Endothelial cell of umbilical vein (primary cell): Measurements from ENCODE around the gene STK24. TPM values are rescaled to one million over a fixed set of nuclear protein-coding genes. Genes with fewer than 3 reads are reported as not detected.

Source experiments
- BruUV-seq: library from RNA; stranded (reverse); fragments of 400-500 nt; replicated peaks from 2 replicates; lab custom pipeline; 2021; lab: Mats Ljungman, UMichigan
- CTCF ChIA-PET: fragments of 300-600, 350-600 bp; sonication (Branson Sonifier 250); formaldehyde crosslinking; loops from one replicate; lab custom pipeline; 2021; ENCODE audit warnings: antibody characterized with exemption, inconsistent platforms; lab: Charles Lee
- POLR2A ChIA-PET: fragments of 300-600, 350-600 bp; sonication (Branson Sonifier 250); formaldehyde crosslinking; loops from one replicate; lab custom pipeline; 2021; ENCODE audit warnings: antibody characterized with exemption, inconsistent platforms; lab: Charles Lee
- DNase-seq: peaks from one replicate; pipeline ENCODE4 v3.0.0-alpha.2; 2011; ENCODE audit warnings: low read depth, low spot score
- FAIRE-seq: peaks from 2 replicates; lab custom pipeline; 2011; peaks lifted over from hg19 to GRCh38; lab: Jason Lieb, UNC
- H2AFZ ChIP-seq: 2 replicates; pipeline ENCODE4 v1.6.0; 2012; ENCODE audit warnings: low read depth, low read length, control low read depth, inconsistent platforms
- H3K27ac ChIP-seq: 2 replicates; pipeline ENCODE4 v1.5.1; 2011; ENCODE audit warnings: low read depth, mild to moderate bottlenecking, control low read depth, low read length, moderate library complexity; ENCODE audit not compliant: insufficient read depth
- H3K27me3 ChIP-seq, 2 experiments: 2 replicates each; pipeline versions ENCODE4 v1.6.0 to v1.6.1; 2011; ENCODE audit warnings: low read length in 2 of 2, mixed read lengths in 1 of 2; ENCODE audit not compliant: control insufficient read depth in 2 of 2, insufficient read depth in 2 of 2
- H3K36me3 ChIP-seq, 2 experiments: 2 replicates in 1 of 2; 3 replicates in 1 of 2; pipeline ENCODE4 v1.5.1; 2011; ENCODE audit warnings: low read length in 2 of 2, mild to moderate bottlenecking in 1 of 2, moderate library complexity in 1 of 2; ENCODE audit not compliant: control insufficient read depth in 2 of 2, insufficient read depth in 2 of 2; ENCODE audit errors: extremely low read depth in 1 of 2
- H3K4me1 ChIP-seq: 3 replicates; pipeline ENCODE4 v1.5.1; 2011; ENCODE audit warnings: mild to moderate bottlenecking, low read length; ENCODE audit not compliant: control insufficient read depth, insufficient read depth; ENCODE audit errors: extremely low read depth
- H3K4me2 ChIP-seq: 2 replicates; pipeline ENCODE4 v1.6.1; 2011; ENCODE audit warnings: low read length, control low read depth, mixed read lengths; ENCODE audit not compliant: insufficient read depth
- H3K4me3 ChIP-seq, 3 experiments: fragments of 200-600 bp in 1 of 3; sonication (generic), shearing (Covaris generic) in 1 of 3; replicated peaks in 1 of 3; 2 replicates each; pipeline ENCODE4 v1.5.1; 2011 to 2016; ENCODE audit warnings: control low read depth in 3 of 3, low read length in 3 of 3, mild to moderate bottlenecking in 2 of 3, inconsistent platforms in 1 of 3, low read depth in 1 of 3, moderate library complexity in 1 of 3; ENCODE audit not compliant: insufficient read depth in 1 of 3
- H3K79me2 ChIP-seq: 2 replicates; pipeline ENCODE4 v1.6.0; 2012; ENCODE audit warnings: low read length, inconsistent platforms; ENCODE audit not compliant: control insufficient read depth, insufficient read depth
- H3K9ac ChIP-seq: replicated peaks from 2 replicates; pipeline ENCODE3; 2011; ENCODE audit warnings: low read length, control low read depth; ENCODE audit not compliant: insufficient read depth; ENCODE audit errors: extremely low read depth
- H3K9me1 ChIP-seq: replicated peaks from 3 replicates; pipeline ENCODE4 v1.6.0; 2011; ENCODE audit warnings: mild to moderate bottlenecking, low read length; ENCODE audit not compliant: control insufficient read depth, insufficient read depth; ENCODE audit errors: extremely low read depth
- H3K9me3 ChIP-seq: replicated peaks from 2 replicates; pipeline ENCODE4 v1.5.1; 2012; ENCODE audit warnings: low read length, inconsistent platforms; ENCODE audit not compliant: control insufficient read depth, insufficient read depth
- H4K20me1 ChIP-seq: replicated peaks from 2 replicates; pipeline ENCODE3; 2011; ENCODE audit warnings: mild to moderate bottlenecking, low read length; ENCODE audit not compliant: control insufficient read depth, insufficient read depth; ENCODE audit errors: extremely low read depth
- CTCF ChIP-seq, 2 donors: IDR thresholded peaks; 1 replicate in 1 of 2; 2 replicates in 1 of 2; pipeline ENCODE4 v1.5.1; 2011; ENCODE audit warnings: low read length in 2 of 2, mild to moderate bottlenecking in 2 of 2, moderate library complexity in 2 of 2, control low read depth in 1 of 2, inconsistent platforms in 1 of 2, low read depth in 1 of 2; ENCODE audit not compliant: insufficient read depth in 1 of 2; ENCODE audit errors: extremely low read depth in 1 of 2
- EZH2 ChIP-seq: IDR thresholded peaks from 2 replicates; pipeline ENCODE4 v1.6.1; 2012; ENCODE audit warnings: borderline replicate concordance, low read depth, mild to moderate bottlenecking, moderate library complexity, low read length, inconsistent platforms; ENCODE audit not compliant: severe bottlenecking
- FOS ChIP-seq: IDR thresholded peaks from 2 replicates; pipeline ENCODE4 v1.6.1; 2011; ENCODE audit warnings: mild to moderate bottlenecking, low read length, moderate library complexity, borderline replicate concordance; ENCODE audit not compliant: insufficient read depth
- GATA2 ChIP-seq: IDR thresholded peaks from 2 replicates; pipeline ENCODE4 v1.7.0; 2011; ENCODE audit warnings: low read depth, mild to moderate bottlenecking, moderate library complexity, mixed read lengths, low read length; ENCODE audit not compliant: insufficient read length, insufficient read depth
- JUN ChIP-seq: IDR thresholded peaks from 2 replicates; pipeline ENCODE4 v1.6.1; 2011; ENCODE audit warnings: borderline replicate concordance, low read depth; ENCODE audit not compliant: insufficient read length, insufficient read depth
- MAX ChIP-seq: IDR thresholded peaks from 2 replicates; pipeline ENCODE4 v1.6.1; 2011; ENCODE audit not compliant: insufficient read depth, insufficient read length
- MYC ChIP-seq: IDR thresholded peaks from one replicate; pipeline ENCODE4 v1.6.1; 2011; ENCODE audit warnings: mild to moderate bottlenecking, low read depth, low read length
- POLR2A ChIP-seq: IDR thresholded peaks from 2 replicates; pipeline ENCODE4 v1.6.1; 2012; ENCODE audit warnings: low read depth, mild to moderate bottlenecking, control low read depth, low read length
- POLR2AphosphoS5 ChIP-seq: IDR thresholded peaks from 2 replicates; pipeline ENCODE4 v1.6.1; 2012; ENCODE audit warnings: low read depth, mild to moderate bottlenecking, control low read depth, low read length, moderate library complexity; ENCODE audit not compliant: insufficient read depth
- dilution Hi-C: fragments of 300-500 bp; cut with MboI; formaldehyde crosslinking; loops from one replicate; pipeline ENCODE4 v1.15.0; 2019; ENCODE audit warnings: low sequenced_read_pairs; ENCODE audit not compliant: extremely low pct_ligation_motif_present
- intact Hi-C: fragments of 100-400 bp; cut with micrococcal nuclease; formaldehyde crosslinking; loops from one replicate; pipeline ENCODE4 v1.10.0; 2022
- polyA plus RNA-seq, 4 experiments: library from polyadenylated mRNA; depleted of rRNA in 3 of 4; stranded (reverse) in 3 of 4; unstranded in 1 of 4; fragments of >200 nt; gene quantifications; 2 replicates each; pipeline versions ENCODE4 v1.2.1 to v1.2.3, GENCODE V29; 2011 to 2012; ENCODE audit warnings: missing spikeins in 1 of 4
- total RNA-seq: library from RNA; stranded (reverse); gene quantifications from 2 replicates; pipeline ENCODE4 v1.2.3, GENCODE V29; 2021

Gene STK24
- total and polyA plus RNA-seq, 2 donors (not counting 3 experiments of a cell fraction or from before 2014, with no cell fraction given), result 43.3 to 100 TPM

GRCh38 chr13:98397221-98397620 lies 179.7 kb downstream of the STK24 start:
- ChIA-PET CTCF (interaction anchor here (0.6 to 1.3 kb wide), 3 partner anchors 11 to 666 kb away, joined by 3 read pairs; no protein-coding TSS in a partner anchor), POLR2A (no interaction called here)
- Histone ChIP-seq H3K4me1 (no peaks in the 10 kb centered on the region), H3K4me3 (no peak overlapping the region), H3K79me2 (no peaks in the 10 kb centered on the region), H3K9me3 (no peaks in the 10 kb centered on the region), H3K4me2 (no peak overlapping the region), H3K9me1 (no peaks in the 10 kb centered on the region), H3K9ac (no peak overlapping the region), H3K27me3 (no peaks in the 10 kb centered on the region), H4K20me1 (no peaks in the 10 kb centered on the region), H3K36me3 (peaks cover 0 to 9% of the 10 kb centered on the region in 2 experiments), H2AFZ (no peak overlapping the region), H3K27ac (no peak overlapping the region)
- no TSS peak for BruUV-seq
- TF ChIP-seq JUN (no peak), CTCF (IDR thresholded peaks at IDR 0.05; ENCODE audit: extremely low read depth in 1 of 2, insufficient read depth in 1 of 2, low read depth in 1 of 2, low read length in 2 of 2) (peak in 1 of 2 donors; percentile 13)
- FAIRE-seq (no peak), DNase-seq (peak; percentile 26)
- dilution Hi-C loops (no loop called here), intact Hi-C loops (no loop called here)

GRCh38 chr13:98396071-98396710 lies 180.7 kb downstream of the STK24 start:
- Histone ChIP-seq H3K9me3 (no peaks in the 10 kb centered on the region), H3K79me2 (no peaks in the 10 kb centered on the region), H3K4me3 (no peak overlapping the region), H3K27me3 (no peaks in the 10 kb centered on the region), H3K36me3 (peaks cover 0 to 9% of the 10 kb centered on the region in 2 experiments), H3K9me1 (no peaks in the 10 kb centered on the region), H3K9ac (no peak overlapping the region), H3K4me2 (no peak overlapping the region), H3K4me1 (no peaks in the 10 kb centered on the region), H4K20me1 (no peaks in the 10 kb centered on the region), H2AFZ (no peak overlapping the region), H3K27ac (no peak overlapping the region)
- dilution Hi-C loops (no loop called here), intact Hi-C loops (no loop called here)
- DNase-seq (no peak), FAIRE-seq (no peak)
- ChIA-PET POLR2A (no interaction called here), CTCF (interaction anchor here (0.7 kb wide), 1 partner anchor 25 kb away, joined by 3 read pairs; no protein-coding TSS in a partner anchor)
- BruUV-seq, result no TSS peak
- TF ChIP-seq JUN, result no peak
- TF ChIP-seq EZH2, result no peak
- TF ChIP-seq POLR2AphosphoS5, result no peak
- TF ChIP-seq MYC, result no peak
- TF ChIP-seq POLR2A, result no peak
- TF ChIP-seq MAX, result no peak
- no peak for TF ChIP-seq FOS
- no peak for TF ChIP-seq GATA2
- TF ChIP-seq CTCF (IDR thresholded peaks at IDR 0.05; ENCODE audit: extremely low read depth in 1 of 2, insufficient read depth in 1 of 2, low read depth in 1 of 2, low read length in 2 of 2), result no peak
